HepG2 (cell line): ENCODE results near the gene SSNA1.

ENCODE experiments used
- CTCF ChIP-seq: sonication (generic); formaldehyde crosslinking; IDR thresholded peaks from 2 replicates; pipeline ENCODE4 v1.5.0; 2020; ENCODE audit warnings: mild to moderate bottlenecking, missing genetic modification reagents, moderate library complexity
- GATAD1 ChIP-seq: IDR thresholded peaks from 2 replicates; pipeline ENCODE4 v1.6.1; 2016; ENCODE audit warnings: missing genetic modification reagents, missing compliant biosample characterization
- MNT ChIP-seq: fragments of 450-650 bp; IDR thresholded peaks from 2 replicates; pipeline ENCODE4 v1.6.1; 2016
- PHF5A ChIP-seq: IDR thresholded peaks from one replicate; pipeline ENCODE4 v1.6.1; 2018; ENCODE audit warnings: low read depth, missing genetic modification reagents; ENCODE audit not compliant: unreplicated experiment

DNA sequence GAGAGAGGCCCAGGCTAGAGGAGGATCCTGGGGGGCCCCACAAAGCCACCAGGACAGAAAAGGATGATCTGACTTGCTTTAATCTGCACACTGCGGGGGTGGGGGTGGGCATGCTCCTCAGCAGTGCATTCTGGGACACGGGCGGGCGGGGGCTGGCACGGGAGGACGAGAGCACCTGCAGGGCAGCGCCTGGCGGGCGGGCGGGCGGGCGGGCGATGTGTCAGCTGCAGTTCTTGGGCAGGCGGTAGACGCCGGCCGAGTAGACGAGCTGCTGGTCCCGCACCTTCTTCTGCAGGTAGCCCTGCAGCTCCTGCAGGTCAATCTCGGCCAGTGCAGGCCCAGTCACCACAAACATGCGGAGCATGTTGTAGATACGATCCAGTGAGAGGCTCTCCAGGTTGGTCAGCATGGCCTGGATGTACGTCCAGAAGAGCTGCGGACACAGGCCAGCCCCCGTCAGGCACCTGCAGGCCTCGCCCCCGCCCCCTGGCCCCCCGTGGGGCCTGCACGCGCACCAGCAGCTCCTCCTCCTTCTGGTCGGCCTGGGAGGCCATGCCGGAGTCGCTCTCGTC is 13.7 kb upstream of the SSNA1 start:
- TF ChIP-seq MNT (no peak), CTCF (CRISPR knock-in tag) (no peak), PHF5A (CRISPR knock-in tag) (no peak), GATAD1 (CRISPR knock-in tag) (no peak)
